ENCODE measurements around the gene CDX2.

DNA sequence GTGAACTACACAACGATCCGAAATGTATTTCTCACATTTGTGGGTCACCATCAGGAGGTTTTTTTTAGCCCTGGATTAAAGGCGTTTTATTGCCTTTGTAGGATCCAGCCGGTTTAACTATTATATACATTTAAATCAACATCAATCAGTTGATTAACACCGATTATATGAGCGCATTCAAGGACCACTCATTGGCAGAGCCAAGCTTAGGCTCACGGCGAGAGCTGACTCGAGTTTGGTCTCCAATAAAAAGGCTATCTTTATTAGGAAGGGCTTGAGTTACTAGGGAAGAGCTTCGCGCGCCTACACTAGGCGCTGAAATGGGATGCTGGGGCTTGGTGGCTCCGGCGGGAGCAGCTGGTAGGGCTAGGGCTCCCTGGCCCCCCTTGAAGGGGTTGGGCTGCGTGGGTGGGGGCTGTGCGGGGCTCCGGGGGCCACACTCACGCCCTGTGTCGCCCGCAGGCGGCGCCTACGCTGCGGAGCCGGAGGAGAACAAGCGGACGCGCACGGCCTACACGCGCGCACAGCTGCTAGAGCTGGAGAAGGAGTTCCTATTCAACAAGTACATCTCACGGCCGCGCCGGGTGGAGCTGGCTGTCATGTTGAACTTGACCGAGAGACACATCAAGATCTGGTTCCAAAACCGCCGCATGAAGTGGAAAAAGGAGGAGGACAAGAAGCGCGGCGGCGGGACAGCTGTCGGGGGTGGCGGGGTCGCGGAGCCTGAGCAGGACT is 45.2 kb downstream of the CDX2 start:
- TF ChIP-seq POLR2AphosphoS5 (IDR thresholded peaks at IDR 0.05) = no peak
- TF ChIP-seq, protein P1, sequence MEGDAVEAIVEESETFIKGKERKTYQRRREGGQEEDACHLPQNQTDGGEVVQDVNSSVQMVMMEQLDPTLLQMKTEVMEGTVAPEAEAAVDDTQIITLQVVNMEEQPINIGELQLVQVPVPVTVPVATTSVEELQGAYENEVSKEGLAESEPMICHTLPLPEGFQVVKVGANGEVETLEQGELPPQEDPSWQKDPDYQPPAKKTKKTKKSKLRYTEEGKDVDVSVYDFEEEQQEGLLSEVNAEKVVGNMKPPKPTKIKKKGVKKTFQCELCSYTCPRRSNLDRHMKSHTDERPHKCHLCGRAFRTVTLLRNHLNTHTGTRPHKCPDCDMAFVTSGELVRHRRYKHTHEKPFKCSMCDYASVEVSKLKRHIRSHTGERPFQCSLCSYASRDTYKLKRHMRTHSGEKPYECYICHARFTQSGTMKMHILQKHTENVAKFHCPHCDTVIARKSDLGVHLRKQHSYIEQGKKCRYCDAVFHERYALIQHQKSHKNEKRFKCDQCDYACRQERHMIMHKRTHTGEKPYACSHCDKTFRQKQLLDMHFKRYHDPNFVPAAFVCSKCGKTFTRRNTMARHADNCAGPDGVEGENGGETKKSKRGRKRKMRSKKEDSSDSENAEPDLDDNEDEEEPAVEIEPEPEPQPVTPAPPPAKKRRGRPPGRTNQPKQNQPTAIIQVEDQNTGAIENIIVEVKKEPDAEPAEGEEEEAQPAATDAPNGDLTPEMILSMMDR (IDR thresholded peaks at IDR 0.05) = no peak

Data from suprapubic skin (tissue), 3 donors.